Chondrocyte (in vitro differentiated cells): ENCODE results near the gene NBEAL1. TPM values are rescaled to one million over a fixed set of nuclear protein-coding genes. Genes with fewer than 3 reads are reported as not detected.
"Not testable (repeated sequence)": the region's sequence is repeated elsewhere in the genome, so short reads cannot be mapped to it uniquely, and the experiment has no call there.

ENCODE experiments used
- DNase-seq: peaks from one replicate; pipeline ENCODE4 v3.0.0; 2021; ENCODE audit warnings: mixed read lengths, low spot score
- H3K27ac Mint-ChIP-seq: one replicate; pipeline ENCODE4 v1.8.0; 2021; ENCODE audit warnings: mild to moderate bottlenecking, moderate library complexity, mixed read lengths; ENCODE audit not compliant: unreplicated experiment
- H3K27me3 Mint-ChIP-seq: 2 replicates; pipeline ENCODE4 v1.8.0; 2021; ENCODE audit warnings: low read depth, mixed read lengths
- H3K36me3 Mint-ChIP-seq: 2 replicates; pipeline ENCODE4 v1.8.0; 2021; ENCODE audit warnings: low read depth, mixed read lengths
- H3K4me1 Mint-ChIP-seq: 2 replicates; pipeline ENCODE4 v1.8.0; 2021; ENCODE audit warnings: low read depth, mild to moderate bottlenecking, mixed read lengths
- H3K4me3 Mint-ChIP-seq: one replicate; pipeline ENCODE4 v1.8.0; 2021; ENCODE audit warnings: mild to moderate bottlenecking, moderate library complexity, mixed read lengths; ENCODE audit not compliant: unreplicated experiment
- H3K9me3 Mint-ChIP-seq: 2 replicates; pipeline ENCODE4 v1.8.0; 2021; ENCODE audit warnings: low read depth, mixed read lengths
- CTCF ChIP-seq: fragments of 200-600 bp; sonication (generic); IDR thresholded peaks from 2 replicates; pipeline ENCODE4 v1.5.0; 2021; ENCODE audit warnings: antibody characterized with exemption, mild to moderate bottlenecking, moderate library complexity
- total RNA-seq: library from RNA; stranded (reverse); gene quantifications from 3 replicates; pipeline ENCODE4 v1.2.1, GENCODE V29; 2021

NBEAL1 gene
- total RNA-seq, 1 donor from 2014 or later, result 38.7 TPM

GRCh38 chr2:203071148-203071547 lies 56.5 kb downstream of the NBEAL1 start:
- peaks cover 31% of the 10 kb centered on the region for H3K36me3 Mint-ChIP-seq

GRCh38 chr2:203072371-203072770 lies 57.7 kb downstream of the NBEAL1 start:
- TF ChIP-seq CTCF, result no peak
- peaks cover 29% of the 10 kb centered on the region for H3K36me3 Mint-ChIP-seq
- no peak overlapping the region for H3K27ac Mint-ChIP-seq
- peaks cover 14% of the 10 kb centered on the region for H3K4me1 Mint-ChIP-seq
- H3K4me3 Mint-ChIP-seq, result no peak overlapping the region
- DNase-seq, result no peak
- peaks cover 5% of the 10 kb centered on the region for H3K9me3 Mint-ChIP-seq
- H3K27me3 Mint-ChIP-seq, result no peaks in the 10 kb centered on the region

More at GRCh38 chr2:203071148-203071547, 56.5 kb downstream of the NBEAL1 start:
- H3K4me3 Mint-ChIP-seq, result no peak overlapping the region
- H3K27ac Mint-ChIP-seq, result no peak overlapping the region
- no peak for DNase-seq
- no peaks in the 10 kb centered on the region for H3K27me3 Mint-ChIP-seq
- peaks cover 5% of the 10 kb centered on the region for H3K9me3 Mint-ChIP-seq
- H3K4me1 Mint-ChIP-seq, result peaks cover 10% of the 10 kb centered on the region
- TF ChIP-seq CTCF, result no peak

- Mint-ChIP-seq H3K4me1 (peaks cover 13% of the 10 kb centered on the region), H3K4me3 (no peak overlapping the region), H3K27me3 (no peaks in the 10 kb centered on the region), H3K9me3 (peaks cover 4% of the 10 kb centered on the region), H3K27ac (peak overlapping the region; percentile 63), H3K36me3 (peaks cover 15% of the 10 kb centered on the region)
- no peak for DNase-seq
- no peak for TF ChIP-seq CTCF
Observed at GRCh38 chr2:203077451-203077850, 62.8 kb downstream of the NBEAL1 start.

GRCh38 chr2:203080447-203081045 lies 65.9 kb downstream of the NBEAL1 start:
- peaks cover 9% of the 10 kb centered on the region for H3K4me1 Mint-ChIP-seq
- H3K36me3 Mint-ChIP-seq, result peaks cover 11% of the 10 kb centered on the region
- TF ChIP-seq CTCF, result no peak
- H3K4me3 Mint-ChIP-seq, result no peak overlapping the region
- no peak for DNase-seq
- H3K27ac Mint-ChIP-seq, result no peak overlapping the region
- no peaks in the 10 kb centered on the region for H3K27me3 Mint-ChIP-seq
- no peaks in the 10 kb centered on the region for H3K9me3 Mint-ChIP-seq

GRCh38 chr2:203083328-203083727 lies 68.7 kb downstream of the NBEAL1 start:
- H3K4me1 Mint-ChIP-seq, result peaks cover 2% of the 10 kb centered on the region
- DNase-seq, result no peak
- H3K4me3 Mint-ChIP-seq, result no peak overlapping the region
- H3K27me3 Mint-ChIP-seq, result no peaks in the 10 kb centered on the region
- H3K27ac Mint-ChIP-seq, result no peak overlapping the region
- H3K36me3 Mint-ChIP-seq, result peaks cover 16% of the 10 kb centered on the region
- H3K9me3 Mint-ChIP-seq, result no peaks in the 10 kb centered on the region
- no peak for TF ChIP-seq CTCF

- not testable (repeated sequence) for H3K27me3 Mint-ChIP-seq, DNase-seq, H3K27ac Mint-ChIP-seq, H3K9me3 Mint-ChIP-seq, H3K4me1 Mint-ChIP-seq, H3K4me3 Mint-ChIP-seq
- H3K36me3 Mint-ChIP-seq, result peaks cover 17% of the 10 kb centered on the region
Observed at GRCh38 chr2:203086381-203086780, 71.7 kb downstream of the NBEAL1 start.

GRCh38 chr2:203090721-203091120 lies 76.0 kb downstream of the NBEAL1 start:
- H3K4me3 Mint-ChIP-seq, DNase-seq, H3K27me3 Mint-ChIP-seq, H3K27ac Mint-ChIP-seq, H3K9me3 Mint-ChIP-seq, H3K4me1 Mint-ChIP-seq: not testable (repeated sequence)
- peaks cover 14% of the 10 kb centered on the region for H3K36me3 Mint-ChIP-seq
